GM23248 (cell line): ENCODE measurements around the gene MPHOSPH6.

Experiments used
- EZH2 ChIP-seq: fragments of 200-600 bp; sonication (generic); IDR thresholded peaks from 2 replicates; pipeline ENCODE4 v1.6.1; 2018; ENCODE audit warnings: antibody characterized with exemption, mild to moderate bottlenecking; ENCODE audit not compliant: insufficient read depth, poor library complexity, severe bottlenecking
- EZH2phosphoT487 ChIP-seq: fragments of 200-600 bp; sonication (generic); IDR thresholded peaks from 2 replicates; pipeline ENCODE4 v1.6.1; 2018; ENCODE audit warnings: antibody characterized with exemption, moderate library complexity, mild to moderate bottlenecking, low read depth; ENCODE audit not compliant: insufficient read depth

DNA sequence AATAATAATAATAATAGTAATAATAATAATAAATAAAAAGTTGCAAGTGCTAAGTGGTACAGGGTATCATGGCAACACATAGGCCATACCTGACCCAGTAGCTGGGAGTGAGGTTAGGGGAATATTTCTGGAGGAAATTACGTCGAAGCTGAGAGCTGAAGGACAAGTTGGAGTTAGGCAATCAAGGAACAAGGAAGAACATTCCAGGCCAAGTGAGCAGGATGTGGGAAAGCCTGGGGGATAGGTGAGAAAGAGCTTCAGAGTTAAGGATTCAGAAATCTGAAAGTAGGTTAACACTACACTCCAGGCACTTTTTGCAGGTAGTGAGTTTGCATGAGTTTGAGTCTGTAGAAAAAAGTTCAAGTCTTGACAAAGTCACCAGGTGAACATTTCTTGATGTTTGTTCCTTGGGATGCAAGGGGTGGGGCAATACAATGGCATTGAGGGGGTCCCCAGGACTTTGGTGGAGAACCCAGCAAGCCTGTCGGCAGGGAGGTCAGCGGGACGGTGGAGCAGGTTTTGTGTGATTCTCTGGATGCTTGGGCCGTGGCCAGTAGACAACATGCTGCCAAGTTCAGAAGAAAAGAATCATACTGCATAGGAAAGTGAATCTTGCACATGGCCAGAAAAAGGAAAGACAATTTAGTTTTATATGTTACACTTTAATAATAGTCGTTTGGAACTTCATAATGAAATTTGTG, 27.7 kb upstream of the MPHOSPH6 start:
- TF ChIP-seq EZH2, result no peak
- TF ChIP-seq EZH2phosphoT487, result no peak
